NCI-H526 treated with DMSO at 0.1 percent for 48 hours (cell line): ENCODE measurements around the gene STPG1.

Experiments used
- DNase-seq: peaks from one replicate; lab custom pipeline; 2025; lab: John Stamatoyannopoulos, UW

Gene STPG1

GRCh38 chr1:24317956-24318614 is 95.5 kb downstream of the STPG1 start:
- DNase-seq = no peak

- no peak for DNase-seq
Observed at GRCh38 chr1:24317081-24317480, 96.5 kb downstream of the STPG1 start.

DNA sequence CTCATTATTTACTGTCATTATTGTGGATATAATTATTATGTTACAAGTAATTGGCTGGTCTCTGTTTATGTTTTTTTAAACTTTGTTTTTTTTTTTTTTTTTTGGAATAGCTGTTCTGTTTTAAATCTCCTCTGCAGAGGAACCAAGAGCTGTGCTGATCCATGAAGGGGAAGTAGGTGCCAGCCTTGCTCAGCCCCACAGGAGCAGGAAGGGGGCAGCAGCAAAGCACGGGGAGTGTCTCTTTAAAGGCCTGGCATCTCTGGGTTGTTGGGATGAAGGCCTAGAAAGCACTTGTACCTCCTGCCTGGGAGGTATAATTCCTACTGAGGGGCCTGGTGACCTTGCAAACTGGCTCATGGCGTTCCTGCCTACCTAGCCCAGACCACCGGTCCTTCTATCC is 96.9 kb downstream of the STPG1 start:
- DNase-seq = no peak

DNA sequence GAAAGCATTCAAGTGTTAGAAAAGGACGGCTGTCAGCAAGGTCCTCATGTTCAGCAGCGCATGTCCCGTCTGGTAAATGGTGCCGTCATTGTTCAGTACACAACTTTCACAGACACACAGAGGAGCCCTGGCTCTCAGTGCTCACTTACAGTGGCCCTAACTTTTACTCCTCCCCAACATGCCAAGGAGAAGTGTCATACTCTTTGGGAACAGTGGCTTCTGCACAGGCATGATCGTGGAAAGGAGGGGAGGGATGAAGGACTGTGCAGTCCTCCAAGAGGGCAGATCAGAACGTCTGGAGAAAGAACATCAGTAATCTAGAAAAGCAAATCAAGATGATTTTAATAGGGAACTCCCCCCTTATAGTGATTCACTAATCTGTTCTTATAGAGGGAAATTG is 98.2 kb downstream of the STPG1 start:
- DNase-seq = no peak

DNA sequence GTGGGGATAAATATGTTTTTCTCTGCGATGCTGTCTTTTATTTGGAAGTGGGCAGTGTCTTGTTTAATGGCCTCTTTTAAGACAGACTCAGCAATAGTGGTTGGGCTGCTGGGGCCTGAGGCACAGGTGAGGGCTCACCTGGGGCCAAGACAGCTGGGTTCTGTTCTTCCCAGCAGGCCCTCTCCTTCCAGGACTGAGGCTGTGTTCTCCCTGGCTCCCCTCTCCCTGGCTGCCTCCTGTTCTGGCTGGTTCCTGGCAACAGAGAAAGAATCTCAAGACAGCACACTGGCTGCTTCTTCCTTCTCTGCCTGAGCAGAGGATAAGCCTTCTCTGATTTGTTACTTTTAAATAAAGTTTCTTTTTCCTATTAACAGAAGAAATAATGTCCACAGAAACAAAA is 101.8 kb downstream of the STPG1 start:
- no peak for DNase-seq

GRCh38 chr1:24311234-24311633 is 102.3 kb downstream of the STPG1 start:
- no peak for DNase-seq

DNA sequence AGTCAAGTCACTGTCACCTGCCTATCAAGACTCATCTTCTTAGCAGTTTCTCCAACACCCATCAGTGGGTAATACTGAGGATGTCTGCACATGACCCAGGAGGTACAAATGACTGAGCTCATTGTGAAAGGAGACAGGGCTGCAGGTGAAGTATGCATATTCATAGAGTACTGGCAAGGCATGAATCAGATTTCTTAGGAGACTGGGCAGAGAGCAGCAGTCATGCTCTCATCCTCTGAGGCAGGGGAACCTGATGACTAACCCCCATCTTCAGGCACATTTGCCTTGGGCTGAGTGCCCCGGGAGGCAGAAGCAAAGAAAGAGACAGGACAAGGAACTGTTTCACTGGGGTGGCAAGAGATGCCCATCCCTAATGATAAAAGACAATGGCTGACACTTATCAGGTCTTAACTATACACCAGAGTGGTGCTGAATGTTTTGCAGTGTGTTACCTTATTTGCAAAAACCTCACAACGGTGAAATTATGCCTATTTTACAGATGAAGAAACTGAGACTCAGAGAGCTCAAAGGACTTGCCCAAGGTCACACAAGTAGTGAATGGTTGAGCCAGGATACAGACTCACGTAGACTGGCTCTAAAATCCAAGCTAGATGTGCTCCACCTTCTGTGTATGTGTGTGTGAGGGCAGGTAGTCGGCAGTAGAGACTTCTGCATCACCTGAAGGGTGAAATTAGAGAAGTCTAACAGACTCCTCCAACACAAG is 103.7 kb downstream of the STPG1 start:
- no peak for DNase-seq

DNA sequence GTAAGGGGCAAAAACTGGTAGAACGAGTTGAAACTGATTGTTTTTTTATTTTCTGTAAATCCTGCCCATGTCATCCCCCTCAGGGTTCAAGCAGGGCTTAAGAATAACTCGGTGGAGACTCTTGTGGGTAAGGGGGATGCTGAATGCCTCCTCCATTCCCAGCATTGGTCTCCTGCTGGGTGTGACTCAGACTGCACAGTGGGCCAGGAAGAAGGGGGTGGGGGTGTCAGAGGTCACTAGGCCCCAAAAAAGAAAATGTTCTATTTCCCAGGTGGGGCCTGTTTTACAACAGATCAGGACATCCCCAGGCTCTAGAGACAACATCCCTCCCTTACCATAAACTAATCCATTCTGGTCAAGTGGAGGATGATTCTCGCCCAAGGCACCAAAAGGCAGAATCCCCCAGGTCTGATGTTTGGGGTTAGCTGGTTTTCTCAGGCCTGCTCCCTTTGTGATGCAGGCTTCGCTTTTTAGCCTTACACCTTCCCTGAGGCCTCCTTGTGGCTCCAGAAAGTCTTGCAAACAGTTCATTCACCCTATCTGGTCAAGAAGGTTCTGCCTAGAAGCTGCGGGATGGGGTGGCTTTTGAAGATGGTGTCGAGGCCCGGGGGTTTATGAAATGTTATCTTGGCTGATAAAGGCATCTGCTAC is 105.1 kb downstream of the STPG1 start:
- no peak for DNase-seq
